Measurements from ENCODE around the gene FBXO3. TPM values are rescaled to one million over a fixed set of nuclear protein-coding genes. Genes with fewer than 3 reads are reported as not detected.

FBXO3 gene
- polyA plus RNA-seq, 3 donors, result 17.5 to 25.2 (median 21.4) TPM

DNA sequence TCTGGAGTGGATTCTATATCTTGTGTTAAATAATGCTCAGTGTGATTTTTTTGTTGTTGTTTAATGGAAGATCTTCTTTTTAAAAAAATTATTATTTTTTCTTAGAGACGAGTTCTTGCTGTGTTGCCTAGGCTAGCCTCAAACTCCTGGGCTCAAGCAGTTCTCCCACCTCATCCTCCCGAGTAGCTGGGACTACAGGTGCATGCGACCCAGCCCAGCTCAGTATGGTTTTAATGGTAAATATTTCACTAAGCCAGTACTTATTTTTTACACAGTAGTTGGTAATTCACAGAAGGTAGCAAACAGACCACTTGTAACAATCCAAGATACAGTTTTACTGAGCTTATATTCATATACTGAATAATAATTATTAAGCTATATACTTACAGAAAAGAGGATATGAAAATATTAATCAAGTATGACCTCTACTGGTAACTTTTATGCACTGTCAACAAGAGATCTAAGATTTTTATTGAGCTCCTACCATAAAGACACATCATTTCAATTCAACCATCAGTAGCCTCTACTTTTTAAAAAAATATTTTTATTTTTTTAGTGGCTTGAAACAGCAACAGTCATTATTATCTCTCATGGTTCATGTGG is 32.0 kb downstream of the FBXO3 start:
- Mint-ChIP-seq H3K27me3 (ENCODE audit: low read depth in 3 of 3) (peaks cover 5 to 12% (median 9%) of the 10 kb centered on the region in 3 donors), H3K4me1 (no peaks in the 10 kb centered on the region), H3K27ac (no peak overlapping the region), H3K9me3 (no peaks in the 10 kb centered on the region), H3K36me3 (peaks cover 49 to 51% of the 10 kb centered on the region in 2 donors), H3K4me3 (no peak overlapping the region)
- no peaks in the 10 kb centered on the region for H3K9me3 ChIP-seq (replicated peaks in 1 of 2; ENCODE audit: control insufficient read depth in 1 of 2, insufficient read depth in 1 of 2, low read length in 2 of 2)
- no peak overlapping the region for H2AFZ ChIP-seq (ENCODE audit: insufficient read depth, low read depth, low read length, poor library complexity, severe bottlenecking)
- H3K4me1 ChIP-seq (ENCODE audit: control insufficient read depth in 1 of 2, insufficient read depth in 2 of 2, low read length in 2 of 2), result no peaks in the 10 kb centered on the region
- no CpG with 5 or more reads among the region's 3 CpGs for WGBS (ENCODE audit: insufficient coverage)
- no peaks in the 10 kb centered on the region for H4K20me1 ChIP-seq (ENCODE audit: insufficient read depth, low read length)
- intact Hi-C loops (cut with micrococcal nuclease), result loop anchor here in 1 of 2 donors (5.0 to 10.0 kb wide), 2 partner anchors 198 to 380 kb away; no protein-coding TSS in a partner anchor
- H3K9ac ChIP-seq (ENCODE audit: insufficient read depth, low read length, poor library complexity, severe bottlenecking), result no peak overlapping the region
- peak in 2 of 3 donors; percentile 19 to 36 for DNase-seq
- H3K79me2 ChIP-seq (ENCODE audit: insufficient read depth, low read length), result no peaks in the 10 kb centered on the region
- H3K27ac ChIP-seq (ENCODE audit: low read depth in 1 of 2, low read length in 2 of 2), result no peak overlapping the region
- peaks cover 30 to 51% of the 10 kb centered on the region in 2 donors for H3K36me3 ChIP-seq (replicated peaks in 1 of 2; ENCODE audit: control insufficient read depth in 1 of 2, insufficient read depth in 2 of 2, low read length in 2 of 2)
- H3K4me2 ChIP-seq (replicated peaks; ENCODE audit: extremely low read depth, low read length, poor library complexity, severe bottlenecking), result no peak overlapping the region
- peaks cover 3 to 7% of the 10 kb centered on the region in 2 donors for H3K27me3 ChIP-seq (ENCODE audit: control insufficient read depth in 2 of 2, insufficient read depth in 2 of 2, low read length in 2 of 2)
- TF ChIP-seq, protein P1, sequence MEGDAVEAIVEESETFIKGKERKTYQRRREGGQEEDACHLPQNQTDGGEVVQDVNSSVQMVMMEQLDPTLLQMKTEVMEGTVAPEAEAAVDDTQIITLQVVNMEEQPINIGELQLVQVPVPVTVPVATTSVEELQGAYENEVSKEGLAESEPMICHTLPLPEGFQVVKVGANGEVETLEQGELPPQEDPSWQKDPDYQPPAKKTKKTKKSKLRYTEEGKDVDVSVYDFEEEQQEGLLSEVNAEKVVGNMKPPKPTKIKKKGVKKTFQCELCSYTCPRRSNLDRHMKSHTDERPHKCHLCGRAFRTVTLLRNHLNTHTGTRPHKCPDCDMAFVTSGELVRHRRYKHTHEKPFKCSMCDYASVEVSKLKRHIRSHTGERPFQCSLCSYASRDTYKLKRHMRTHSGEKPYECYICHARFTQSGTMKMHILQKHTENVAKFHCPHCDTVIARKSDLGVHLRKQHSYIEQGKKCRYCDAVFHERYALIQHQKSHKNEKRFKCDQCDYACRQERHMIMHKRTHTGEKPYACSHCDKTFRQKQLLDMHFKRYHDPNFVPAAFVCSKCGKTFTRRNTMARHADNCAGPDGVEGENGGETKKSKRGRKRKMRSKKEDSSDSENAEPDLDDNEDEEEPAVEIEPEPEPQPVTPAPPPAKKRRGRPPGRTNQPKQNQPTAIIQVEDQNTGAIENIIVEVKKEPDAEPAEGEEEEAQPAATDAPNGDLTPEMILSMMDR (IDR thresholded peaks at IDR 0.05), result peak; percentile 79
- no peak overlapping the region for H3K4me3 ChIP-seq (replicated peaks in 1 of 3; ENCODE audit: low read depth in 2 of 3, low read length in 3 of 3)

DNA sequence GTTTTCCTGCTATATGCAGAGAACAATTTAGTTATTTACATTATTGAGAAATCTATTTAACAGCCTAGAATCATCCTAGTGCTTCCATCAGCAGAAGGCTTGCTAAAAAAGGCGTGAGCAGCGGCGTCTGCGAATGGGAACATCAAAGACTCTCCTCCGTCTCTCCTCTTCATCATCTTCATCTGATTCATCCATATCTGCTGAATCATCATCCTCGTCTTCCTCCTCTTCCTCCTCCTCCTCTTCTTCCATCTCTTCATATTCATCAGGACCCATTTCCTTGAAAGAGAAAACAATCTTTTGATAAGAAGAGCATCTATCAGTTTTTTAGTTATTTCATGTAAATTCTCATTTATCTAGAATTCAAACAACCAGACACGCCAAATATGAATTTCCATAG is 32.5 kb downstream of the FBXO3 start:
- Histone ChIP-seq H3K79me2 (ENCODE audit: insufficient read depth, low read length) (no peaks in the 10 kb centered on the region), H2AFZ (ENCODE audit: insufficient read depth, low read depth, low read length, poor library complexity, severe bottlenecking) (no peak overlapping the region), H3K4me2 (replicated peaks; ENCODE audit: extremely low read depth, low read length, poor library complexity, severe bottlenecking) (no peak overlapping the region), H3K9me3 (replicated peaks in 1 of 2; ENCODE audit: control insufficient read depth in 1 of 2, insufficient read depth in 1 of 2, low read length in 2 of 2) (no peaks in the 10 kb centered on the region), H4K20me1 (ENCODE audit: insufficient read depth, low read length) (no peaks in the 10 kb centered on the region), H3K27me3 (ENCODE audit: control insufficient read depth in 2 of 2, insufficient read depth in 2 of 2, low read length in 2 of 2) (peaks cover 3 to 12% of the 10 kb centered on the region in 2 donors), H3K9ac (ENCODE audit: insufficient read depth, low read length, poor library complexity, severe bottlenecking) (no peak overlapping the region), H3K4me1 (ENCODE audit: control insufficient read depth in 1 of 2, insufficient read depth in 2 of 2, low read length in 2 of 2) (peaks cover under 1 to 2% of the 10 kb centered on the region in 2 donors), H3K36me3 (replicated peaks in 1 of 2; ENCODE audit: control insufficient read depth in 1 of 2, insufficient read depth in 2 of 2, low read length in 2 of 2) (peaks cover 25 to 46% of the 10 kb centered on the region in 2 donors), H3K27ac (ENCODE audit: low read depth in 1 of 2, low read length in 2 of 2) (no peak overlapping the region), H3K4me3 (replicated peaks in 1 of 3; ENCODE audit: low read depth in 2 of 3, low read length in 3 of 3) (no peak overlapping the region)
- DNase-seq, result no peak
- Mint-ChIP-seq H3K36me3 (peaks cover 43 to 45% of the 10 kb centered on the region in 2 donors), H3K9me3 (no peaks in the 10 kb centered on the region), H3K4me3 (no peak overlapping the region), H3K4me1 (peaks cover 2% of the 10 kb centered on the region), H3K27ac (no peak overlapping the region), H3K27me3 (ENCODE audit: low read depth in 3 of 3) (peaks cover 11 to 18% (median 14%) of the 10 kb centered on the region in 3 donors)
- WGBS (ENCODE audit: insufficient coverage), result 94% methylated on average over 6 of the region's 7 CpGs
- TF ChIP-seq, protein P1 (IDR thresholded peaks at IDR 0.05), result no peak
- intact Hi-C loops (cut with micrococcal nuclease), result loop anchor here in 1 of 2 donors (5.0 to 10.0 kb wide), 2 partner anchors 197 to 380 kb away; no protein-coding TSS in a partner anchor
